ENCODE data around the gene CWC22.

- TF ChIP-seq EZH2 (IDR thresholded peaks at IDR 0.05; ENCODE audit: borderline replicate concordance, low read length) (no peak), CTCF (conservative IDR thresholded peaks at IDR 0.05 in 1 of 2, IDR thresholded peaks at IDR 0.05 in 1 of 2; ENCODE audit: extremely low read depth in 1 of 2, insufficient read depth in 1 of 2, low read depth in 1 of 2, low read length in 2 of 2) (no peak)
Observed at GRCh38 chr2:179899666-179900065, 107.4 kb downstream of the CWC22 start.
